HFFc6 (cell line): ENCODE measurements around the gene HIVEP2. TPM values are rescaled to one million over a fixed set of nuclear protein-coding genes. Genes with fewer than 3 reads are reported as not detected.

ENCODE experiments used
- DNase-seq: peaks from one replicate; pipeline ENCODE4 v3.0.0-alpha.2; 2018
- H3K27ac Mint-ChIP-seq: 2 replicates; pipeline ENCODE4 v1.8.0; 2020; ENCODE audit warnings: mild to moderate bottlenecking, mixed read lengths
- H3K27me3 Mint-ChIP-seq: 2 replicates; pipeline ENCODE4 v1.8.0; 2021; ENCODE audit warnings: mild to moderate bottlenecking, moderate library complexity, mixed read lengths; ENCODE audit not compliant: insufficient read depth
- H3K36me3 Mint-ChIP-seq: 2 replicates; pipeline ENCODE4 v1.8.0; 2021; ENCODE audit warnings: low read depth, mixed read lengths
- H3K4me1 Mint-ChIP-seq: 2 replicates; pipeline ENCODE4 v1.8.0; 2020; ENCODE audit warnings: low read depth, mixed read lengths
- H3K4me3 Mint-ChIP-seq: 2 replicates; pipeline ENCODE4 v1.8.0; 2020; ENCODE audit warnings: mild to moderate bottlenecking, moderate library complexity, mixed read lengths
- H3K9me3 Mint-ChIP-seq: 2 replicates; pipeline ENCODE4 v1.8.0; 2020; ENCODE audit warnings: mild to moderate bottlenecking, mixed read lengths
- CTCF ChIP-seq: fragments of 200-600 bp; sonication (generic); IDR thresholded peaks from 2 replicates; pipeline ENCODE4 v1.5.0; 2021; ENCODE audit warnings: antibody characterized with exemption, mild to moderate bottlenecking
- total RNA-seq, 6 experiments: library from RNA; stranded (reverse); fragmentation: NEBNext Ultra II Directional; extraction: Animal tissue kit (Norgen Biotek cat#: 25700); gene quantifications; 2 replicates in 1 of 6; 3 replicates in 5 of 6; pipeline ENCODE4 v1.2.3, GENCODE V29; 2021

The HIVEP2 gene
- total RNA-seq, 6 experiments from 2014 or later, result 14.0 to 19.5 (median 17.1) TPM

GRCh38 chr6:142728910-142729481, 216.0 kb downstream of the HIVEP2 start:
- Mint-ChIP-seq H3K27me3 (no peaks in the 10 kb centered on the region; the same call in none of the 2 replicates), H3K36me3 (no peaks in the 10 kb centered on the region), H3K9me3 (no peaks in the 10 kb centered on the region), H3K4me3 (no peak overlapping the region; the same call in 1 of the 2 replicates), H3K4me1 (peaks cover 23% of the 10 kb centered on the region), H3K27ac (no peak overlapping the region)
- TF ChIP-seq CTCF, result no peak
- no peak for DNase-seq

- H3K27ac Mint-ChIP-seq, result no peak overlapping the region
- no peak for DNase-seq
- no peaks in the 10 kb centered on the region for H3K9me3 Mint-ChIP-seq
- H3K4me1 Mint-ChIP-seq, result peaks cover 23% of the 10 kb centered on the region
- H3K36me3 Mint-ChIP-seq, result no peaks in the 10 kb centered on the region
- TF ChIP-seq CTCF, result no peak
- no peak overlapping the region for H3K4me3 Mint-ChIP-seq
- H3K27me3 Mint-ChIP-seq, result no peaks in the 10 kb centered on the region; the same call in none of the 2 replicates
Measured at GRCh38 chr6:142728364-142728763, 216.6 kb downstream of the HIVEP2 start.

- H3K4me3 Mint-ChIP-seq, result no peak overlapping the region
- no peaks in the 10 kb centered on the region; the same call in 1 of the 2 replicates for H3K27me3 Mint-ChIP-seq
- no peaks in the 10 kb centered on the region for H3K36me3 Mint-ChIP-seq
- H3K9me3 Mint-ChIP-seq, result no peaks in the 10 kb centered on the region
- H3K4me1 Mint-ChIP-seq, result peaks cover 23% of the 10 kb centered on the region
- TF ChIP-seq CTCF, result no peak
- DNase-seq, result peak; percentile 17
- H3K27ac Mint-ChIP-seq, result no peak overlapping the region
Measured at GRCh38 chr6:142726616-142727015, 218.4 kb downstream of the HIVEP2 start.

GRCh38 chr6:142725024-142725770, 219.8 kb downstream of the HIVEP2 start:
- Mint-ChIP-seq H3K9me3 (no peaks in the 10 kb centered on the region), H3K27ac (no peak overlapping the region), H3K4me3 (no peak overlapping the region), H3K4me1 (peaks cover 23% of the 10 kb centered on the region), H3K36me3 (no peaks in the 10 kb centered on the region), H3K27me3 (no peaks in the 10 kb centered on the region; the same call in 1 of the 2 replicates)
- no peak for DNase-seq
- TF ChIP-seq CTCF, result no peak

- H3K9me3 Mint-ChIP-seq, result peaks cover 12% of the 10 kb centered on the region
- no peak overlapping the region for H3K27ac Mint-ChIP-seq
- peaks cover 13% of the 10 kb centered on the region for H3K4me1 Mint-ChIP-seq
- TF ChIP-seq CTCF, result no peak
- H3K36me3 Mint-ChIP-seq, result peaks cover 7% of the 10 kb centered on the region
- DNase-seq, result no peak
- H3K4me3 Mint-ChIP-seq, result no peak overlapping the region
- H3K27me3 Mint-ChIP-seq, result no peaks in the 10 kb centered on the region; the same call in 1 of the 2 replicates
Measured at GRCh38 chr6:142722841-142723240, 222.1 kb downstream of the HIVEP2 start.
